NCI-H524 treated with DMSO at 0.1 percent for 48 hours (cell line): ENCODE results near the gene CDA.
"Not testable (repeated sequence)": the region's sequence is repeated elsewhere in the genome, so short reads cannot be mapped to it uniquely, and the experiment has no call there.

ENCODE experiments used
- DNase-seq: peaks from one replicate; lab custom pipeline; 2025; lab: John Stamatoyannopoulos, UW

Gene CDA

DNA sequence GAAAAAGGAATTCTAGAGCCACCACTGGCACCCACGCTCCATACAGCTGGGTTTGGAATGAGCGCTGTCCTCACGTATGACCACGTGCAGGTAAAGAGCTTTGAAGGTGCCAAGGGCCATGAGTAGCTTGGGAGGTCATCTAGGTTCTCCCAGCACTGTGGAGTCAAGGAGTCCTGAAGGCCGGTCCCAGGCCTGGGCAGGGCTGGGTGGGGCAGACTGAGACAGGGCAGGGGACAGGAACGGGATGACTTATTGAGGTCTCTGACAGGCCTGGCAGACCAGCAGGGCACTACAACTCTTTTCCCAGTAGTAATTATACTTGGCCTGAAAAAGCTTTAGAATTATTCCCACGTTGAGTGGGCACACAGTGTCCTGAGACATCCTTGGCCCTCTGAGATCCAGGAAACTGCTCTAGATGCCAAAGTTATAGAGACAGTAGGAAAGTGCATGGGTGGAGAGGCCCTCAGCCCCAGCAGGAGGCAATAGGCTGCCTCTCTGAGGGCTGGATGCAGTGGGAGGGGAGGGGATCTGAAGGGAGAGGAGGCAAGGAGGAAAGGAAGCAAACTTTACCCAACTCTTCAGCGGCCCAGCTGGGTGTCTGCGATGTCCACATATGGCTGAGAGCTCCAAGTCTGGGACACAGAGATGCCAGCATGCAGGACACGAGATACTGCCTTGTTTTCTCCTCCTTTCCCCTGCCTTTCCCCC lies 1.8 kb upstream of the CDA start:
- no peak for DNase-seq

DNA sequence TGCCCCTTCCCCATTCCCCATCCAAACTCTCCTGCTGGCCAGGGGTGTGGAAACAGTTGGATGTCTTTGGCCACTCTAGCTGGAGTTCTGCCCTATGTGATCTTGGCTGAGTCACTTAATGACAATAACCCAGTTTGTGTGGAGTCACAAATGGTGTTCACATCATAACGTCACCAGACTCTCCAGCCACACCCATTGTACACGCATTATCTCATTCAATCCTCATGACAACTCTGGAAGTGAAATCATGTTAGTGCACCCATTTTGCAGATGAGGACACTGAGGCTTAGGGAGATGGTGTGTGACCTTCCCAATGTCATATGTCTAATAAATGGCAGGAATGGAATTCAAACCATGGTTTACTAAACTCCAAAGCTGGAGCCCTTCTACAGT lies 1.2 kb upstream of the CDA start:
- no peak for DNase-seq

DNA sequence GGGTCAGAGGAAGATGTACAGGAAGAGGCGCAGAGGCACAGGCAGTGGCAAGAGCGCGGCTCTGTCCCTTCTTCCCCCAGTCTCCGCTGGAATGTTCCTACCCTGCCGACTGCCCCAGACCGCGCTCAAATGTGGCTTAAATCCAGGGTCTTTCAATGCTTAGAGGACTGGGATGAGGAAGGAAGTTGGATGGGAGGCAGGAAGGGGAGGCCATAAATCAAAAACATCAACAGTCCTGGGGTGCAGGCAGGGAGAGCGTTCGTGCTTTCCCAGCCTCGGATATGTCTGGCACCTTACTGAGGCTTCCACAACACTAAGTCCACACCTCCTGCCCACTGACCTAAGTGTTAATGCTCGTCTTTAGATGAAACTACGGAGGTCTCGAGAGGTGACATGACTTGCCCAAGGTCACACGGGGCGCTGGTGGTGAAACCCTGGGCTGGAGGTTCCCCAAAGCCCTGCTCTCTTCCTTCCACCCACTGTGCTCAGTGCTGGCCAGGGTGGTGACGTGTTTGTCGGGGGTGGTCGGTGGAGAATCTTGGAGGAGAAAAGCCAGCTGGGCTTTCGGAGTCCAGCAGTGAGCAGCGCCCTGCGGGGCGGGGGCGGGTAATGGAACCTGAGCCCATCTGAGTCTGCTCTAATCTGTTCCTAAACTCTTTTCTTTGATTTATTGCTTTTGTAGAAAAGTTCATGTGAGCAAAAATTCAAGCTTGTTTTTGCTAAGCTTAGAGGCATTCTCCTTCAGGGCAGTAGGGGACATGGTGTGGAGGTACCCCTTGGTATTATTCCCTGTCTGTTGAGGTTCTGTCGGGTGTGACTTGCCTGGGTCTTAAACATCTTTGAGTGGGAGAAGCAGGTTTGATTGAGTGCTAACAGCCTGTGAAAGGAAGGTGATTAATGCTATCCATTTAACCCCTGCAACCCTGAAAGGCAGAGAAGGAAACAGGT lies 708 bp downstream of the CDA start:
- no peak for DNase-seq

DNA sequence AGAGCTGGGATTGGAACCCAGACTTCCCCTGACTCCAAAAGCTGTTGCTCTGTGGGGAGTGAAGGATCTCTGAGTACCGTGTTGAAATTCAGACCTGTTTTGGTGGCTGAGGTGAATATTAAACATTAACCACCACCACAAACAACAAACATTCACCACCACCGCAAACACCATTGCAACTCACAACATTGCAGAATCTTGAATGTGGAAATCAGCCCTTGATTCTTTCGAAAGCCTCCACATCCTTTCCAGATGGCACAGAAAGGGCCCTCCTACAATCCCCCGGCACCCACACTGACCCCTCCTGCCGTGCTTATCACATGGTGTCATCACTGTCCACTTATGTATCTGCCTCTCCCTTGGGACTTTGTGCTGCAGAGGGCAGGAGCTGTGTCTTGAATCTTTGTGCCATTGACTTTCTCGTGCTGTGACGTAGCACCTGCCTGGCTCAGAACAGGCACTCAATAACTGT lies 1.4 kb downstream of the CDA start:
- DNase-seq, result no peak

DNA sequence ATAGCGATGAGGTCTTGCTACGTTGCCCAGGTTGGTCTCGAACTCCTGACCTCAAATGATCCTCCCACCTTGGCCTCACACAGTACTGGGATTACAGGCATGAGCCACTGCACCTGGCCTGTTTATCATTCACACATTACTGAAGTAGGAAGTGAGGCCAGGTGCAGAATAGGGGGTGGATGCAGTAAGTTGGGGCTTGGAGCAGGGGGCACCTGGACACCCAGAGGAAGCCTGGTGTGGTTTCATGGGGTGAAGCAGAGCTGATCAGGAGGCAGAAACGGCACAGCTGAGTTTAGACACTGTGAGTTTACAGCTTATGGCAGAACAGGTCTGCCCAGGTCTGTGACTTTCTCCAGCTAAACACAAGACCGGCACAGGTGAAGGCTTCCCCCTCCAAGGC lies 4.9 kb downstream of the CDA start:
- DNase-seq, result no peak

DNA sequence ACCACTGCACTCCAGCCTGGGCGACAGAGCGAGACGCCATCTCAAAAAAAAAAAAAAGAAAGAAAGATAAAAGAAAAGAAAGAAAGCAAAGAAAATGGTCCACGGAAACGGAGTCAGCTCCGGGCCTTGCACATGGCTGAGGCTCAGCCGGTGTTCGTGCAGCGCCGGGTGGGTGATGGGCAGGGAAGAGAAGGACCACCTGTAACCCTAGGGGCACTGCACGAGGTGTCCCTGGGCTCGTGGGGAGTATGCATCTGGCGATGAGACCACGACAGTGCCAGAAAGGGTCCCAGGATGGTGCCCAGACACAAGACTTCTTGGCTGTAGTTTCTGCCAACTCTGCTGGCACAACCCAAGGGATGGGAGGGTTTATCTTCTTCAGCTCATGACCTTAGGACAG lies 5.8 kb downstream of the CDA start:
- DNase-seq, result no peak

DNA sequence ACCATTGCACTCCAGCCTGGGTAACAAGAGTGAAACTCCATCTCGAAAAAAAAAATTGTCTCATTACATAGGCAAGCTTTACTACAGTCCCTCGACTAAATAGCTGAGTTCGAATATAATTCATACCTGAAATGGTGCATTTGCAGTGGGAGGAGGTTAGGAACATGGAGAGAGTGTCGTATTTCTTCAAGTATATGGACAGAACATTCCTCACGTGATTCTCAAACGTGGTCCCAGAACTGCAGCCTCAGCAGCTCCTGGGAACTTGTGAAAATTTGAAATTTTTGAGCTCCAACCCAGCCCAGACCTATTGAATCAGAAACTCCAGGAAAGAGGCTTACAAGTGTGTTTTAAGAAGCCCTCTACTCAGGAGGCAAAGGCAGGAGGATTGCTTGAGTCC lies 7.2 kb downstream of the CDA start:
- no peak for DNase-seq

DNA sequence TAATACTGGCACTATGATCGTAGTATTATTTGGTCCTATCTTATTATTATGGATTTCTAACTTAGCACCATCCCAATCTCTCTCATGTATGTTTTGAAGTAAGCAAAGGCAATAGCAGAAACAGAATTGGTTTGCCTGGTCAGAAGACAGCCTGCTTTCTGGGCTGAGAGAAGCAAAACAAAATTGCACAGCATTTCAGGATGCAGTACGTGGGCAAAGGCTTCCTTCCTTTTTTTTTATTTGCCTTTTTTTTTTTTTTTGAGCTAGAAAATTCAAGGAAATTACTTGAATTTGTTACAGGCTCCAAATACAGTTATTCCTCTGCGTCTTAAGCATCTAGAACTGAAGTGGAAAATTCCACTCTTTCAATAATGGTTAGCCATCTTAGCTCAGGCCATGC lies 8.8 kb downstream of the CDA start:
- DNase-seq, result no peak

DNA sequence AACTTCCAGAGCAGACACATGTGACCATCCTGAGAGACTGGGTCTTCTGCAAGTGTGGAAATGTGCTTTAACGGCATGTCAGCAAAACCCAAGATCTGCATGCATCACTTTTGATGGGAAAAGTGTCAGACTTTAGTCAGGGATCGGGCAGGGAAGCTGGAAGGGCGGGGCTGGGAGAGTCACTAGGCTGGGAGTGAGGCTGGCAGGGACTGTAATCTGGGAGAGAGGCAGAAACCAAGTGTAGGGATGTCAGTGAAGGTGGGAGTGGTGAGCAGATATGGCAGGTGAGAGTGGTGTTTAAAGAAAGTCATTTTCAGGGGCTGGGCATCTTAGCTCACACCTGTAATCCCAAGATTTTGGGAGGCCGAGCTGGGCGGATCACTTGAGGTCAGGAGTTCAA lies 11.3 kb downstream of the CDA start:
- no peak for DNase-seq

DNA sequence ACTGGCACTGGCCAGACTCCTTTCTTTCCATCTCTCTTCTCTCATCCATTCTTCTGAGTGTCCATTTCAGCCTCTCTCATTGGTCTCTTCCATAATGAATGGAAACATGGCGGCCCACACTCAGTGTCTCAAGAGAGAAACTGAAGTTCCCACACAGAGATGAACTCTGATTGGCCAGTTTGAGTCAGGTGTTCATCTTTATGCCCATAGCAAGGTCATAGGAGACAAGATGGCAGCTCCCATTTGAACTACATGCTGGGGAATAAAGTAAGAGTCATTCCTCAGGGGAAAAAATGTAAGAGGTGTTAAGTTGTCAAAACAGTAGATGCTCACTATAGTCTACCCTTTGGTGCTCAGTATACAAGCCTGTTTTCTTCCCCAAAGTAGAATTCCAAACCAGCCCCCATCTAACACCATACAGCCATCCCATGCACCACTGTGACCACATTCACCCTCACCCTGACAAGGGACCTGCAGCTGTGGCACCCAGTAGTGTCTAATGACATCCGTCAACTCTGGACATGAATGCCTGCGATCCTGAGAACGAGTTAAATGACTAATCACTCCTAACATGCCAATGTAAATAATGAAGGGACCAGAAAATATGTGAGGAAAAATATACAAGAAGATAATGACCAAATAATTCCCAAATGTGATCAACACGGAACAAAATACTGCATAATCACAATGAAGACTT lies 12.4 kb downstream of the CDA start:
- no peak for DNase-seq

DNA sequence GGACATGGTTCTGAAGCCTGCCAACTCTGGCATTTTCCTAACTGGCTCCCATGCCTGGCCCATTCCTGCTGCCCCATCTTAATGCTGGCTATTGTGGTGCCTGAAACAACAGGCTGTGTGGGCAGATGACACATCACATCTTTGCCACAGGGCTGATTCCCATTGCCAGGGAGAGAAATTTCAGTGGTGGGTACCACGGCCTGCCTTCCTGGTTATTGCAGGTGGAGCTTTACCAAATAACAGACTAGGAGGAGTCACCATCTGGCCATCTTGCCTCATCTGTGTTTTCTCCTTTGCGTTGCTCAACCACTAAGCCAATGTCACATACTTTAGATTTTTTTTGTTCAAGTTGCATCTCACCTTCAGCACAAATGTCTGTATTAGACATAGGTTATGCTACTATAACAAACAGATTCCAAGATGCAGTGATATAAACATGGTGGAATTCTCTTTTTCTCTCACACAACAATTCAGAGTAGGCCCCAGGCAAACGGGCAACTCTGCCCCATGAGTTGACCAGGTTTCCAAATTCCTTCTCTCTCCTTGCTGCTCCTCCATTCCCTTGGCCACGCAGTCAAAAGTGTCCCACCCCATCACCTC lies 14.1 kb downstream of the CDA start:
- no peak for DNase-seq

DNA sequence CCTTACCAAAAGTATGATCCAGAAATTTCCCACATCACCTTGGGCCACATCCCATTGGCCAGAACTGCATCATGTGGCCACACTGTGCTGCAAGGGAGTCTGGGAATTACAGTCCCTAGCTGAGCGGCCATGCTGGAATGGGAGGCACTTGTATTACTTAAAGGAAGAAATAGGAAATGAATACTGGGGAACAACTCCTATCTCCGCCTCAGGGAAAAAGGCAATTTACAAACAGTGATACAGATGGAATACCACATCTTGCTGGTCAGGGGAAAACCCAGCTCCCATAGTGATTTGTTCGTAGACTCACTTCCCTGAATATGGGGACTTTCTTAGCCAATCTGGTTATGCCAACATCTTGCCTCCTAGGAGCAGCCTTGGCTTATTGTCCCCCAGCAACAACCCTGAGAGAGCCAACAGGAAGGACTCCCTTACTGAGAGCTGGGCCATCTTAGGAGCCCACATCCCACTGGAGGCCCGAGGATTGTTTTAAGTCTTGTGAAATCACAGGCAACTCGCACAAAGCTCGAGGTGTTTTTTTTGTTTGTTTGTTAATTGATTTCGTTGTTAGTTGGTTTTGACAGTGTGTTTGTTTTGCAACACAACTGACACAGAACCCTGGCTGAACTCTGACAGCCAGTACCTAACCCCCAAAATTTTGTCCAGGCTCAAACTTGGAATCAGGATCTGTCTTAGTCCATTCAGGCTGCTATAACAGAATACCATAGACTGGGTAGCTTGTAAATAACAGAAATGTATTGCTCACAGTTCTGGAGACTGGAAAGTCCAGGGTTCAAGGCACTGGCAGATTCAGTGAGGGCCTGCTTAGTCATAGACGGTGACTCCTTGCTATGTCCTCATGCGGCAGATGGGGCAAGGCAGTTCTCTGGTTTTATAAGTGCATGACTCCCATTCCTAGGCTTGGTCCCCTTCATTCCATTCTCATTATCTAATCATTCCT lies 14.9 kb downstream of the CDA start:
- no peak for DNase-seq

DNA sequence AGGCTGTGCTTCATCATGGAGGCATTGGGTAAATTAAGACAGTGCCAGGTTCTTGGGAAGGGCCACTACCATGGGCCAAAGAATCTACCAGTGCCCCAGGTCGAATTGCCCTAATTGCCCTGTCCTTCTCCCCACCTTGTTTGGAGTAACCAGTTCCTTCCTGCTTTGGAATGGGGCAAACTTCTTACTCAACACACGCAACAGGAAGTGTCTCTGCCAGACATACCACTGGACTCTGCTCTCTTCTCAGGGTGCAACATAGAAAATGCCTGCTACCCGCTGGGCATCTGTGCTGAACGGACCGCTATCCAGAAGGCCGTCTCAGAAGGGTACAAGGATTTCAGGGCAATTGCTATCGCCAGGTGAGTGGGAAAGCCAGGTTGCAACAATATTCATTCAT lies 15.8 kb downstream of the CDA start:
- no peak for DNase-seq

DNA sequence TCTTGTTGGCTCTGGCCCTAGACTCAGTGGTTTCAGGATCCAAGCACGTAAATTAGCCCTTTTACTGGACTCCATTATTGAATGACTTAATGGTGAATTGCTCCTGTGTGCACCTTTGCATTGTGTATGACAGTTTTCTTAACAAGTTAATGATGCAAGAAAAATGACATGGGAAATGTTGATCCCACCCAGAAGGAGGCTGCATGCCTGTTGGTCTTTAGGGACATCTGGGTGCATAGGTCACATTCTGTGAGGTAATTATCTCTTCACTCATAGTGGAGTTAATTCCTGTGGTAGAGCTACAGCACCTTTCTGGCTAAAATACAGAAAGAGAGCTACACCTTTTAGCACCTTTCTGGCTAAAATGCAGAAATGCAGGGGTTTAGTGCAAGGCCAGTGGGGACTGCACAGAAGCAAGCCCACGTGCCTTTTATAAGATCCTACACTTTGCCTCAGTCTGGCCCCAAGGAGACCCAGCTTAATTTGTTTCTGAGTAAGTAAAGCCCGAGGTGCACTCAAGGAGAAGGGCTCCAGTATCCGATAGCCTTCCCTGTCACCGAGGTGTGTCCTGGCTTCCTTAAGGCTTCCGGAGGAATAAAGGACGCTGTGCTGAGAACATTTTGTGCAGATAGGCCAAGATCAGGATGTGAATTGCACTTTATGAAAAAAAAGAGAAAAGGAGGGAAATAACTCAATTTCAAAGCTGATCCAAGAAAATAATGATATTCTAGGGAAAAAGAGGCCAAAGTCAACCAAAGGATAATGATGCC lies 18.1 kb downstream of the CDA start:
- DNase-seq, result not testable (repeated sequence)

DNA sequence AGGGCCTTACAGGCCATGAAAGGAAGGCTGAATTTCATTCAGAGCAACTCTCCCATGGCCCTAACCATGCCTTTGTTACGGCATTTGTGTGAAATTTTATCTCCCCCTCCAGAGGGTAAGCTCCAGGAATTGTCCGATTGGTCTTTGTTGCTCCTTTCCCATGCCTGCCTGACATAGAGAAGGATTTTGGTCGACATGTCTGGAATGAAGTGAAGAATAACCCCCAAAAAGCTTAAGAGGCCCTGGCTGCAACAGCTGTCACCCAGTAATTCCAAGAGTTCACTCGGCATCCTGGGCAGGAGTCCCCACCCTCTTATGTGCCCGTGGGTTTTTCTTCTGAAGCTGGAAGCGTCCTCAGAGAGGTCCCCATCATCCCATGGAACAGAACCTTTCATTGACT lies 20.6 kb downstream of the CDA start:
- no peak for DNase-seq

DNA sequence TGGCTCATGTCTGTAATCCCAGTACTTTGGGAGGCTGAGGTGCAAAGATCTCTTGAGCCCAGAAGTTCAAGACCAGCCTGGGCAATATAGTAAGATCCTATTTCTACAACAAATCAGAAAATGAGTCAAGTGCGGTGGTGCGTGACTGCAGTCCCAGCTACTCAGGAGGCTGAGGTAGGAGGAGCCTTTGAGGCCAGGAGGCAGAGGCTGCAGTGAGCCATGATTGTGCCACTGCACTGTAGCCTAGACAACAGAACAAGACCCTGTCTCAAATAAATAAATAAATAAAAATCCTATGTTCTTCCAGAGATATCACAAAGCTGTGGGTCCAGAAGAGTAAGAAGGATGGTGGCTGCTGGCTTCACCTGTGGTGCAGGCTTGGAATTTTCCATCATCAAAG lies 22.1 kb downstream of the CDA start:
- DNase-seq, result no peak

DNA sequence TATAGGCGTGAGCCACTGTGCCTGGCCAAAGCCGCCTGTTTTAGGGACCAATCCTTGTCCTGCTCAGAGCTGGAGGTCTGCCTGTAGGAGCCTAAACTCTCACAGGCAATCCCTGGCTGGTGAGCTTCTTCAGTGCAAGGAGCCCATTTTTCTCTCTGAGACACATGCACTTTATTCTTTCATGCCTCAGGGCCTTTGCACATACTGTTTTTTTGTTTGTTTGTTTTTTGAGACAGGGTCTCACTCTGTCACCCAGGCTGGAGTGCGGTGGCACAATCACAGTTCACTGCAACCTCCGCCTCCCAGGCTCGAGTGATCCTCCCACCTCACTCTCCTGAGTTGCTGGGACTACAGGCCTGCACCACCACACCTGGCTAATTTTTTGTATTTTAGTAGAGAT lies 22.8 kb downstream of the CDA start:
- no peak for DNase-seq

DNA sequence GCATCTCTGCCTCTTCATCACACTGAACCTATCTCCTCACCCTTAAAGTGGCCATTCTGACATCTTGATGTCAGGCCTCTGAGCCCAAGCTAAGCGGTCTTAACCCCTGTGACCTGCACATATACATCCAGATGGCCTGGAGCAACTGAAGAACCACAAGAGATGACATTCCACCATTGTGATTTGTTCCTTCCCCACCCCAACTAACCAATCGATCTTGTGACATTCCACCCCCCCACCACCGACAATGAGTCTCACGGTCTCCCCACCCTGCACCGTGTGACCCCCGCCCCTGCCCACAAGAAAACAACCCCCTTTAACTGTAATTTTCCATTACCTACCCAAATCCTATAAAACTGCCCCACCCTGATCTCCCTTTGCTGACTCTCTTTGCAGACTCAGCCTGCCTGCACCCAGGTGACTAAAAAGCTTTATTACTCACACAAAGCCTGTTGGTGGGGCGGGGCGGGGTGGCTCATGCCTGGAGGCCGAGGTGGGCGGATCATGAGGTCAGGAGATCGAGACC lies 23.4 kb downstream of the CDA start:
- DNase-seq, result no peak

DNA sequence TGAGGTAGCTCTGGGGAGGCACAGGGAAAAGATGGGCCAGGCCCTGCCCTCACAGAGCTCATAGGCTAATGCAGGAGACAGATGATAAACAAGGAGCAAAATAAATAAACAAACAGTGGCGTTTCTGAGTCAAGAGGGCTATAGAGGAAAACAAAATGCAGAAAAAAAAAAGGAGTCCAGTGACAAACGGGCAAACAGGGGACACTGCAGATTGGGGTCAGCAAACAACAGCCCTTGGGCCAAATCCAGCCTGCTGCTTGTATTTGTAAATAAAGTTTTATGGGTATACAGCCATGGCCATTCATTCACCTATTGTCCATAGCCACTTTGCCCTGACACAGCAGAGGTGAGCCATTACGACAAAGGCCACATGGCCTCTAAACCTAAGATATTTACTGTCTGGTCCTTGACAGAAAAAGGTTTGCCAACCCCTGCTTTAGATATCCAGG lies 25.3 kb downstream of the CDA start:
- no peak for DNase-seq
